Ishikawa (cell line): Measurements from ENCODE around the gene SPRN.

ENCODE experiments used
- TAF1 ChIP-seq: IDR thresholded peaks from 2 replicates; pipeline ENCODE4 v1.6.1; 2012; ENCODE audit warnings: low read depth, mild to moderate bottlenecking
- TCF12 ChIP-seq: IDR thresholded peaks from 2 replicates; pipeline ENCODE4 v1.6.1; 2012; ENCODE audit warnings: low read depth
- YY1 ChIP-seq: IDR thresholded peaks from 2 replicates; pipeline ENCODE4 v1.6.1; 2012; ENCODE audit warnings: low read depth

DNA sequence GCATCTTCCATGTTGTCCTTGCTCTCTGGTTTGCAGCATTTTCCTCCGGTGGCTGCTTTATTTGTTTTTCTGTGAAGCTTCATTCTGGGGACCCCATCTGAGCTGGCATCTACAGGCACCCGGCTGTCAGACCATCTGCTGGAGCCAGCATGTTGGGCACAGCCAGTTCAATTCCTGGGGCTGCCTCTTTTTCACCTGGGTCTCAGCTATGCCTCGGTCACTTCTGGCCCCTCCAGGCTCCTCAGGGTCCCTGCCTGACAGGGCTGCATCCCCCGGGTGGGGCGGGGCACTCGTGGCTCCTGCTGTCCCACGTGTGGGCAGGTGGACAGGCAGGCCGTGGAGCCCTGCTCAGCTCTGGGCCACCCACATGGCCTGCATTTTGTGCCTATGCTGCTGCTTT, 37.4 kb upstream of the SPRN start:
- TF ChIP-seq YY1 (no peak), TCF12 (no peak), TAF1 (no peak)
